Gastrocnemius medialis (tissue), 4 donors: ENCODE measurements around the gene MED27. TPM values are rescaled to one million over a fixed set of nuclear protein-coding genes. Genes with fewer than 3 reads are reported as not detected.

ENCODE experiments used
- ATAC-seq, 2 donors: fragments of 150-250 bp; one replicate each; pipeline ENCODE4 v1.9.1; 2016
- DNase-seq, 2 donors: peaks; one replicate each; pipeline ENCODE4 v3.0.0-alpha.2; 2019
- H3K27ac ChIP-seq, 4 donors: fragments of 200-600 bp; sonication (generic); 1 replicate in 1 of 4; 2 replicates in 3 of 4; pipeline ENCODE4 v1.5.1; 2016 to 2018; ENCODE audit warnings: mild to moderate bottlenecking in 2 of 4, moderate library complexity in 1 of 4
- H3K27me3 ChIP-seq, 3 donors: fragments of 200-600 bp; sonication (generic) in 2 of 3; 1 replicate in 1 of 3; 2 replicates in 2 of 3; pipeline versions ENCODE4 v1.5.1 to v1.6.0; 2016 to 2019; ENCODE audit warnings: mild to moderate bottlenecking in 1 of 3, moderate library complexity in 1 of 3
- H3K36me3 ChIP-seq, 2 donors: fragments of 200-600 bp; sonication (generic) in 1 of 2; one replicate each; pipeline ENCODE4 v1.5.1; 2017 to 2018
- H3K4me1 ChIP-seq, 2 donors: fragments of 200-600 bp; sonication (generic) in 1 of 2; one replicate each; pipeline ENCODE4 v1.5.1; 2016 to 2017; ENCODE audit warnings: mild to moderate bottlenecking in 2 of 2
- H3K4me3 ChIP-seq, 4 donors: fragments of 200-600 bp; sonication (generic) in 3 of 4; 1 replicate in 1 of 4; 2 replicates in 3 of 4; pipeline ENCODE4 v1.5.1; 2016 to 2019; ENCODE audit warnings: mild to moderate bottlenecking in 2 of 4
- H3K9me3 ChIP-seq, 3 donors: fragments of 200-600 bp; sonication (generic) in 2 of 3; 1 replicate in 1 of 3; 2 replicates in 2 of 3; pipeline ENCODE4 v1.5.1; 2016 to 2019
- POLR2A ChIP-seq, 2 donors: fragments of 450-650 bp; IDR thresholded peaks; one replicate each; pipeline ENCODE4 v1.6.1; 2017; ENCODE audit warnings: antibody characterized with exemption in 2 of 2, mild to moderate bottlenecking in 2 of 2, moderate library complexity in 2 of 2
- in situ Hi-C, 4 donors: fragments of 200-750 bp; cut with MboI; loops; one replicate each; pipeline versions ENCODE4 v1.15.0 to v1.8.0; 2017; ENCODE audit warnings: low sequenced_read_pairs in 4 of 4
- intact Hi-C: fragments of 100-400 bp; cut with DNase I; formaldehyde crosslinking; loops from one replicate; pipeline ENCODE4 v1.15.1; 2023; ENCODE audit warnings: low total_unique reads
- total RNA-seq, 4 donors: library from RNA; depleted of rRNA; stranded (reverse); fragments of >200 nt; gene quantifications; one replicate each; pipeline versions ENCODE4 v1.1.0 to v1.2.3, GENCODE V29; 2016
- TF ChIP-seq, protein P1 (sequence below), 5 experiments: fragments of 450-650 bp in 3 of 5; fragments of 200-600 bp in 2 of 5; sonication (generic) in 2 of 5; IDR thresholded peaks in 4 of 5; conservative IDR thresholded peaks in 1 of 5; 1 replicate in 4 of 5; 2 replicates in 1 of 5; pipeline ENCODE4 v1.5.1; 2016 to 2019; ENCODE audit warnings: antibody characterized with exemption in 5 of 5, mild to moderate bottlenecking in 3 of 5, moderate library complexity in 3 of 5

Gene MED27
- total RNA-seq, 4 donors from 2014 or later, result 11.6 to 20.3 (median 13.9) TPM

DNA sequence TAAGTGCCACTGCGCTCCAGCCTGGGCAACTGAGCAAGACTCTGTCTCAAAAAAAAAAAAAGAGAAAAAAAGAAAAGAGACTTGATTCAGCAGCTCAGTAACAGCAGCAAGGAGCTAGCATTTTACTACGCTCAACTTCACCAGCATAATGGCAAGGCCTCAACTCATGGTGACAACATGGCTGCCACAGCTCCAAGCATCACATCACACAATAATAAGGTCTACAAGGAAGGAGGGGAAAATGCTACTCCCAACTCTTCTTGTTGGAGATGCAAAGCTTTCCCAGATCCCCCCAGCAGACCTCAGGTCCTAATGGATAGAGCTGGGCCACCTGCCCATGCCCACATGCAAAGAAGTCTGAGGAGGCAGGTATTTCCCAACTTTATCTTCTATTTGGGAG, 253.6 kb downstream of the MED27 start:
- TF ChIP-seq, protein P1, sequence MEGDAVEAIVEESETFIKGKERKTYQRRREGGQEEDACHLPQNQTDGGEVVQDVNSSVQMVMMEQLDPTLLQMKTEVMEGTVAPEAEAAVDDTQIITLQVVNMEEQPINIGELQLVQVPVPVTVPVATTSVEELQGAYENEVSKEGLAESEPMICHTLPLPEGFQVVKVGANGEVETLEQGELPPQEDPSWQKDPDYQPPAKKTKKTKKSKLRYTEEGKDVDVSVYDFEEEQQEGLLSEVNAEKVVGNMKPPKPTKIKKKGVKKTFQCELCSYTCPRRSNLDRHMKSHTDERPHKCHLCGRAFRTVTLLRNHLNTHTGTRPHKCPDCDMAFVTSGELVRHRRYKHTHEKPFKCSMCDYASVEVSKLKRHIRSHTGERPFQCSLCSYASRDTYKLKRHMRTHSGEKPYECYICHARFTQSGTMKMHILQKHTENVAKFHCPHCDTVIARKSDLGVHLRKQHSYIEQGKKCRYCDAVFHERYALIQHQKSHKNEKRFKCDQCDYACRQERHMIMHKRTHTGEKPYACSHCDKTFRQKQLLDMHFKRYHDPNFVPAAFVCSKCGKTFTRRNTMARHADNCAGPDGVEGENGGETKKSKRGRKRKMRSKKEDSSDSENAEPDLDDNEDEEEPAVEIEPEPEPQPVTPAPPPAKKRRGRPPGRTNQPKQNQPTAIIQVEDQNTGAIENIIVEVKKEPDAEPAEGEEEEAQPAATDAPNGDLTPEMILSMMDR (IDR thresholded peaks at IDR 0.05 in 4 of 5, conservative IDR thresholded peaks at IDR 0.05 in 1 of 5), result no peak
- no peak for TF ChIP-seq POLR2A (IDR thresholded peaks at IDR 0.05)
- intact Hi-C loops (no loop called here), in situ Hi-C loops (no loop called here)
- H3K27me3 ChIP-seq, result peaks cover 13 to 41% (median 28%) of the 10 kb centered on the region in 3 donors
- DNase-seq, result no peak
- ATAC-seq, result no peak
- no peaks in the 10 kb centered on the region for H3K4me1 ChIP-seq
- no peaks in the 10 kb centered on the region for H3K9me3 ChIP-seq
- H3K36me3 ChIP-seq, result no peaks in the 10 kb centered on the region
- no peak overlapping the region for H3K27ac ChIP-seq
- H3K4me3 ChIP-seq, result no peak overlapping the region

DNA sequence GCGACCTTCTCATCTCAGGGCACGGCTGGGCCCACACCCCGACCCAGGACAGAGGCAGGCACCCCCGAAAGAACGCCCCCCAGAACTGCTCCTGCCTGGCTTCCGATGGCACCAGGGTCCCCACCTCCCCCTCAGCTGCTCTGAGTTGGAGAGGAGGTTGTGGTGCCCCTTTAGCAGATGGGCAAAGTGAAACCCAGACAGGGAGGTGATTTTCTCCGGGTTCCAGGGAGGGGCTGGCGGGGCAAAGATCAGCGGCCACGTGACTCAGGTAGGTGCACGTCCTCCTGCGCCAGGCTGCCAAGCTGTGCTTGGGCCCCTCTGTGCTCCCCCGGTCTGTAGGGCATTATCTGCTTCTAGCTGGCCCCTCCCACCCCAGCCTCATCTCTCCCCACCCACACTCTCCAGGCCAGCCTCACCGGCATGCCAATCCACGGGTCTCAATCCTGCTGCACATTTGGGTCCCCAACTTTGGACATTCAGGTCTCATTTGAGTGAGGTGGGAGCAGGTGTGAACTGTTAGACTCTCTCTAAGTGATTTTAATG, 254.6 kb downstream of the MED27 start:
- Histone ChIP-seq H3K27ac (no peak overlapping the region), H3K4me1 (no peaks in the 10 kb centered on the region), H3K27me3 (peaks cover 13 to 41% (median 28%) of the 10 kb centered on the region in 3 donors), H3K4me3 (no peak overlapping the region), H3K36me3 (no peaks in the 10 kb centered on the region), H3K9me3 (no peaks in the 10 kb centered on the region)
- in situ Hi-C loops, result no loop called here
- DNase-seq (no peak), ATAC-seq (no peak)
- intact Hi-C loops, result no loop called here
- TF ChIP-seq POLR2A (IDR thresholded peaks at IDR 0.05), result no peak
- TF ChIP-seq, protein P1 (IDR thresholded peaks at IDR 0.05 in 4 of 5, conservative IDR thresholded peaks at IDR 0.05 in 1 of 5), result no peak

DNA sequence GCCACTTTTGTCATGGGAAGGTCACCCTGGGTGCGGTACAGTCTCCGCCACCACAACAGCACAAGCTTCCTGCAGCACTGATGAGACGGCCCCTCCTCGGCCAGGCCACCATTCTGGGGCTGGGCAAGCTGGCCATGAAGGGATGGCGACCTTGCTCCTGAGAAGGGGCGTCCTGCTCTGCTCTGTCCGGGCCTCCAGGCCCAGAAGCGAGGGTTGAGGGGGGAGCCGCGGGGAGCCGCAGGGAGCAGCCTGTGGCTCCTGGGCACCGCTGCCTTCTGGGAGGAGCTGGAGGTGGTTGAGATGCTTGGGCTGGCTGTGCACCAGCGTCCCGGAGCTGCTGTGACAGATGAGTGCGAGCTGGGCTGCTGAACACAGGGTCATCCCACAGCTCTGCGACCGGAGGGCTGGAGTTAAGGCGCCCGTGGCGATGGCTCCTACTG, 255.5 kb downstream of the MED27 start:
- Histone ChIP-seq H3K36me3 (no peaks in the 10 kb centered on the region), H3K9me3 (no peaks in the 10 kb centered on the region), H3K27ac (no peak overlapping the region), H3K27me3 (peaks cover 15 to 41% (median 28%) of the 10 kb centered on the region in 3 donors), H3K4me1 (no peaks in the 10 kb centered on the region), H3K4me3 (no peak overlapping the region)
- in situ Hi-C loops, result no loop called here
- TF ChIP-seq, protein P1 (IDR thresholded peaks at IDR 0.05 in 4 of 5, conservative IDR thresholded peaks at IDR 0.05 in 1 of 5), result no peak
- TF ChIP-seq POLR2A (IDR thresholded peaks at IDR 0.05), result no peak
- intact Hi-C loops, result no loop called here
- ATAC-seq, result no peak
- DNase-seq, result no peak

DNA sequence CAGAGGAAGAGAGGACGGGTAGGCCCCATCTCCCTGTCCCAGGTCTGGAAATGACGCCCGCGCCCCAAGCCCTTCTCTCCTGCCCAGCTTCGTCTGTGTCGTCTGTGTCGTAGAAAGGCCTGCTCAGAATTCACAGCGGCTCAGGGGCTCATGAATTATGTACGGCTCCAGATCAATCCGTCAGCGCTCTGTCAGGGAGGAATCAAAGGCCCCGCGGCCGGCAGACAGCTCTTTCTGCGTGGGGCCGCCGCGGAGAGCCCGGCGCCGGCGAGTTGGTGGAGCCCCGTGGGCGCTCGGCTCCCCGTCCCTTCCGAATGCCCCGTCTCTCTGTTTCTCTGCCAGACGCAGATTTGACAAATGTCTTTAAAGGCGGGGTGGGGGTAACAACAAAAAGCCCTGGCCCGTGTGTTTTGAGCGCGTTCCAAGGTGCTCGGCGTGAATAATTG, 255.9 kb downstream of the MED27 start:
- Histone ChIP-seq H3K9me3 (no peaks in the 10 kb centered on the region), H3K27ac (no peak overlapping the region), H3K4me1 (no peaks in the 10 kb centered on the region), H3K4me3 (no peak overlapping the region), H3K27me3 (peaks cover 18 to 41% (median 28%) of the 10 kb centered on the region in 3 donors), H3K36me3 (no peaks in the 10 kb centered on the region)
- ATAC-seq, result no peak
- DNase-seq, result no peak
- intact Hi-C loops, result no loop called here
- TF ChIP-seq POLR2A (IDR thresholded peaks at IDR 0.05), result no peak
- TF ChIP-seq, protein P1 (IDR thresholded peaks at IDR 0.05 in 4 of 5, conservative IDR thresholded peaks at IDR 0.05 in 1 of 5), result no peak
- in situ Hi-C loops, result no loop called here

DNA sequence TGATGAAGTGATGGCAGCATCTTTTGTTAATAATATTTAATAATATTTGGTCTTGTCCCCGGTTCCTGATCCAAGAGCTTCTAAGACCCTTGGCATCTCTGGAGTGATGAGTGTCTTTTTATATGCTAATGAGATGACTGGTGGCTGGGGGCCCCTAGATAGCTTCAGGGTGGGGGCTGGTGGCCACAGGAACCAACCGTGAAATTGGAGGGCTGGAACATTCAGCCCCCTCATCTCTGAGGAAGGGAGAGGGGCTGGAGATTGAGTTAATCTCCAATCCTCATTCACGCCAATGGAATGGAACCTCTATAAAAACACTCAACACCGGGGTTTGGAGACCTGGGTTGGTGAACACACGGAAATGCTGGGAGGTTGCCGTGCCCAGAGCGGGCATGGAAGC, 261.6 kb downstream of the MED27 start:
- ATAC-seq (no peak), DNase-seq (no peak)
- H3K4me3 ChIP-seq, result no peak overlapping the region
- in situ Hi-C loops (no loop called here), intact Hi-C loops (no loop called here)
- H3K4me1 ChIP-seq, result no peaks in the 10 kb centered on the region
- peaks cover 15 to 31% (median 21%) of the 10 kb centered on the region in 3 donors for H3K27me3 ChIP-seq
- no peaks in the 10 kb centered on the region for H3K36me3 ChIP-seq
- H3K27ac ChIP-seq, result no peak overlapping the region
- TF ChIP-seq, protein P1 (IDR thresholded peaks at IDR 0.05 in 4 of 5, conservative IDR thresholded peaks at IDR 0.05 in 1 of 5), result no peak
- TF ChIP-seq POLR2A (IDR thresholded peaks at IDR 0.05), result no peak
- H3K9me3 ChIP-seq, result no peaks in the 10 kb centered on the region
